GM21423 (cell line): ENCODE data around the gene EYA3.
"Not testable (repeated sequence)": the region's sequence is repeated elsewhere in the genome, so short reads cannot be mapped to it uniquely, and the experiment has no call there.

Experiments
- ATAC-seq: cut with Tn5 transposase; IDR thresholded peaks from one replicate; pipeline ENCODE4 v1.9.1; 2021; ENCODE audit warnings: mild to moderate bottlenecking, moderate library complexity; ENCODE audit not compliant: unreplicated experiment

The EYA3 gene

GRCh38 chr1:28032281-28032680, 56.1 kb downstream of the EYA3 start:
- ATAC-seq = no peak

DNA sequence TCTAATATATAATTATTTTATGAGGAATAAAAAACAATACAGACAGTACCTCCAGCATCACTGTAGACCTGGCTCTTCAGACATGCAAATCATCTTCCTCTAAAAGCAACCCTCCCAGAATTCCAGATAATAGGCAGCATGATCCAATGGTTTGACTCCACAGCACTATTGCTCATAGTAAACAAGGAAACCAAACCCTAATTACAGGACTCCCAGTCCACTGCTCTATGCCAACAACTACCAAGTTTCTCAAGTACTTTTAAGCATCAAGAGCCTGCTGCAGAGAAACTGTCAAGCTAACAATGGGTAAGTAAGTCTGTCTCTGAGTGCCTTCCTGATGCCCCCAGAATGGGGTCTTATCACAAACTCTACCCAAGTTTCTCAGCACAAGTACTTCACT, 57.2 kb downstream of the EYA3 start:
- no peak for ATAC-seq

- ATAC-seq = no peak
Measured at GRCh38 chr1:28028873-28029654, 59.3 kb downstream of the EYA3 start.

- ATAC-seq = no peak
Measured at GRCh38 chr1:28027660-28028059, 60.8 kb downstream of the EYA3 start.

DNA sequence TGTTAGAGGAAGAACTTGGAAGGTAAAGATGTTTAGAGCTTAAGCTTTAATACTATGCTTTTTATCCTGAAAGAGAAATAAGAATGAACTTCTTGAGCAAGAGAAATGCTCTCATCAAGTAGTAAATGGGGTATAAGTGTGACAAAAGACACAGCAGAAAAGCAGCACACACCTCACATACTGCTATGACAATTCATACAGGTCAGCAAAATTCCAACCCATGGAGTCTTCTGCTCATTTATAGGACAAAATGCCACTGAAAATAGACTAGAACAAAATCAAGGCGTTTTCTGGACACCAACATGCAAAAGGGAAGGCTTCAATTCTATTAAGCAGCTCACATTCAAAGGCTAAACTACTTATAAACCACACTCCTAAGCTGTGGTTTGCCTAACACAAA, 61.2 kb downstream of the EYA3 start:
- no peak for ATAC-seq

DNA sequence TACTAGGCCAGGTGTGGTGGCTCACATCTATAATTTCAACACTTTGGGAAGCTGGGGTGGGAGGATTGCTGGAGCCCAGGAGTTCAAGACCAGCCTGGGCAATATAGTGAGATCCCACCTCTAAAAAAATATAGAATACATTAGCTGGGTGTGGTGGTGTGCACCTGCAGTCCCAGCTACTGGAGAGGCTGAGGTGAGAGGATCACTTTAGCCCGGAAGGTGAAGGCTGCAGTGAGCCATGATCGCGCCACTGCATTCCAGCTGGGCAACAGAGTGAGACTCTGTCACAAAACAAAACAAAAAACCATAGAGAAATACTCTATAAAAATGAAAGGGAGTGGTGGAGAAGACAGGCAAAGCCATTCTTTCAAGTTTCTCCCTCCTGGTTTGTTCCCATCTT, 62.1 kb downstream of the EYA3 start:
- no peak for ATAC-seq

DNA sequence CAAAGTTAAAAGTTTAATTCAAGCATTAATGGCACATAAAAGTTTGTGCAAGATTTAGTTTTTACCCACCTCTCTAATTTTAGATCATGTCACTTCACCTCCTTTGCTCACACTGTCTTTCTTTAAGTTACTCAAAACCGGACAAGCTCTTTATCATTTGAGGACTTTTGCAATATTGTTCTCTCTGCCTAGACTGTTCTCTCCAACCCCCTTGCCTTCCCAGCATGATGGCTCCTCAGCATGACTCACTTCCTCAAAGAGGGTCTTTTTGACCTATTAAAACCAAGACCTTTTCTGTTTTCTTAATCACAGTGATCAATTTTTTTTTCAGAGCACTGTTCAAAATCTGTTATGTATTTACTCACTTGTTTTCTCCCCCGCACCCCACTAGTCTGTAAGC, 67.3 kb downstream of the EYA3 start:
- ATAC-seq = no peak

DNA sequence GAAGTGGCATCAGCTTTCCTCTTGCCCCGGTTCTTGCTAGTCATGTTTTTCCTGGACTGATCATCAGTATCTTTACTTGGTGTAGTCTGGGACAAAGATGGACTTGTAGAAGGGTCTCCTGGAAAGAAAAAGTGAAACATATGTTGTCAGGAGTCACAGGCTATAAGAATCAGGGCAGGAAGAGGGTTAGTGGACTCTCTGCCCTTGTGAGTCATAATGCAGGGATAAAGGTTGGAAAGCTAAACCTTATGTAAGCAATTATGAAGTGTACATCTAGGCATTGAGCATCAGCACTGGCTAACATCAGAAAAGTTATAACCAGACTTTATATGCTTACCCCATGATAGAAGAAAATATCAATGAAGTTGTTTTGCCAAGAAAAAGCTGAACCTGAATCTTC, 77.4 kb downstream of the EYA3 start:
- ATAC-seq = no peak

- not testable (repeated sequence) for ATAC-seq
Measured at GRCh38 chr1:28003117-28003516, 85.3 kb downstream of the EYA3 start.

DNA sequence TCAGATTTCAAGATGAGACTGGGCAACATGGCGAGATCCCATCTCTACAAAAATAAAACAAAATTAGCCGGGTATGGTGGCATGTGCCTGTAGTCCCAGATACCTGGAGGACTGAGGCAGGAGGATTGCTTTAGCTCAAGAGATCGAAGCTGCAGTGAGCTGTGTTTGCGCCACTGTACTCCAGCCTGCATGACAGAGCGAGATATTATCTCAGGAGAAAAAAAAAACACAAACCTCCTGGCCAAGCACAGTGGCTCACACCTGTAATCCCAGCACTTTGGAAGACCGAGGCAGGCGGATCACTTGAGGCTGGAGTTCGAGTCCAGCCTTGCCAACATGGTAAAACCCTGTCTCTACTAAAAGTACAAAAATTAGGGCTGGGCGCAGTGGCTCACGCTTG, 85.8 kb downstream of the EYA3 start:
- no peak for ATAC-seq

DNA sequence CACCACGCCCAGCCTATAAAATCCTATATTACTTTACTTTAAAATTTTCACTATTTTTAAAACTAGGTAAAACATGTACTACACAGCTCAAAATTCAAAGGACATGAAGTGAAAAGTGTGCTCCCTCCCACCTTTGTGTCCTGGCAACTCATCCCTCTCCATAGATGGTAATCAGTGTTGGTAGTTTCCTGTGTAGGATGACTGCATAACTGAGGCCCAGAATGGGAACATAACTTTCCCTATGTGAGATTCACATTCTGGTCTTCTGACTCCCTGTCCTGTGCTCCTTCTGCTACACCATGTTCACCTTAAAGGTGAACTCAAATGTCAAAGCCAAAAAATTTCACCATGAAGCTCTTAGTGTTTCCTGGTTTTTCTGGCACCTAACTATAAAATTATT, 89.4 kb downstream of the EYA3 start:
- ATAC-seq = no peak

- not testable (repeated sequence) for ATAC-seq
Measured at GRCh38 chr1:27994526-27994925, 93.9 kb downstream of the EYA3 start.

DNA sequence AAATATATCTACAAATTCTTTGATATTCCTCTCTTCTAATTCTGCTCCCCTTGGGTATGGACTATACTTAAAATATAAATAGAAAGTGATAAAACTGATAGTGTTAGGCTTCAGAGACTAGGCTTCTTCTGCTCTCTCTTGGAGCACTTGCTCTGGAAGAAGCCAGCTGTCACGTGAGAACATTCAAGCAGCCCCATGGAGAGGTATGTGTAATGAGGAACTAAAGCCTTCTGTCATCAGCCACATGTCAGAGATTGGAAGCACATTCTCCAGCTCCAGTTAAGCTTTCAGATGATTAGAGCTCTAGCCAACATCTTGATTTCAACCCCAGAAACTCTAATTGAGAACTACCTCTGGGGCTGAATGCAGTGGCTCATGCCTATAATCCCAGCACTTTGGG, 94.3 kb downstream of the EYA3 start:
- ATAC-seq = no peak

DNA sequence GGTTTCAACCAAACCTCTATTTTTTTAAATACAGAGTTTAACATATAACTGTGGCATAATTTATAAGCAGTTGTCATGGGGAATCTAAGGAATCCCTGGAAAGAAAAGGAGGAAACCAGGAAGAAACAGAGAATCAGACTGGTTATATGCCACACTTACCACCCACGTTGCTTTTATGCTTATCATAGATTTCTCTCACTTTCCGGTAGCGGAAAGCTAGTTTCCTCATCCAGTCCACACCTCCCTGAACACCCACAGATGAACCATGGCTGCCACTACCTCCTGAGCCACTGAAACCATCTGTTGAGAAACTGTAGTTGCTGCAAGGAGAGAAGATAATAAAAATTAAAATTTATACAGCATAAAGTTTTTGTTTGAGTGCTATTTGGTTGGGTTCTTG, 95.2 kb downstream of the EYA3 start:
- no peak for ATAC-seq

DNA sequence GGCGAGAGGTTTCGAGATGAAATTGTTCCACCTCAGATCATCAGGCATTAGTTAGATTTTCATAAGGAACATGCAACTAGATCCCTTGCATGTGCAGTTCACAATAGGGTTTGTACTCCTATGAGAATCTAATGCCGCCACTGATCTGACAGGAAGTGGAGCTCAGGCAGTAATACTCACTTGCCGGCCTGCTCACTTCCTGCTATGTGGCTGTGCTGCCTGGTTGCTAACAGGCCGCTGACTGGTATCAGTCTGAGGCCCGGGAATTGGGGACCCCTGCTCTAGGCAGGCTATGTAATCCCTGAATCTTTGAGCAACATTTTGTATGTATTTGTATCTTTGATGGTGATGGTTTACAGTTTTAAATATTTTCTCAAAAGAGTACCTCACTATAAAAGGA, 96.1 kb downstream of the EYA3 start:
- no peak for ATAC-seq

DNA sequence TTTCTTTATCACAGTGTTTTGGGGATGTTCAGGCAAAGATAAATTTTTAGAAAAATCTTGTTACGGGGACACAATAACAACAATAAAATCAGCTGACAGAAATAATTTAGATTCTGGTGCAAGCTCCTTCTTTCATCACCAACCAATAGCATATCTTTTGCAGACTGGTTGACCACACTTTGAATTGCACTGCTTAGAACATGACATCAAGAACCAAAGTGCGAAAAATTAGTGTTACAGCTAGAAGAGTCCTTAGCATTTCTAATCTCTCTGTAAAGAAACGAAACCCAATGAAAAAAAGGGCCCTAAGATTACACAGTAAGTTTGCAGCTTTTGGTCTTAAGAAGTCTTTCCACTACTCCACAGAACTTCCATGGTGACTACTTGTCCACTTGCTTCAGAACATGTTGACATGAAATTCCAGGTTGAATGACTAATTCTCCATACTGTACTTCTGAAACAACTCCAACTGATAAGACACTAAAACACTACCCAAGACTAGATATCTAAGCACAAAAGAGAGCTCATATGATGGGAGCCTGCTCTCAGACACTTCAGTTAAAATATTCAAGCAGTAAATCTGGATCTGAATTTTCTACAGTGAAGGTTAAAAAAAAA, 97.4 kb downstream of the EYA3 start:
- ATAC-seq = no peak

DNA sequence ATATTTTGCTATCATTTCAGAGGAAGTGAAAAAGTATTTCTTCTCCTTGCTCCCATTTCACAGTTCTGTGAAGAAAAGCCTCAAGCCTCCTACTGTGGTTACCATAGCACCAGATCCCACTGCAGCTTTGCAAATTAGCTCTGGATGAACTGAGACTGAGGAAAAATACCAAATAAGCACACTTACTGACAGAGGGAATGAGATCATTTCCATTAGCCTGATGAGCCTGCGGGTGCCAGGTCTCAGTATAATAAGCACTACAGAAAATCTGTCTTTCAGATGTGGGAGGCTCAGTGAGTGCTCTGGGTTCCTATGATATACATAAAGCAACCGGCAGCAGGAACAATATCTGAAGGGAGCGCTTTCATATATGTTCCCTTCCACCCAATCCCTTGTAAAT, 107.3 kb downstream of the EYA3 start:
- no peak for ATAC-seq

GRCh38 chr1:27980216-27980845, 108.1 kb downstream of the EYA3 start:
- no peak for ATAC-seq

GRCh38 chr1:27979859-27980201, 108.6 kb downstream of the EYA3 start:
- no peak for ATAC-seq

GRCh38 chr1:27979151-27979858, 109.1 kb downstream of the EYA3 start:
- no peak for ATAC-seq

DNA sequence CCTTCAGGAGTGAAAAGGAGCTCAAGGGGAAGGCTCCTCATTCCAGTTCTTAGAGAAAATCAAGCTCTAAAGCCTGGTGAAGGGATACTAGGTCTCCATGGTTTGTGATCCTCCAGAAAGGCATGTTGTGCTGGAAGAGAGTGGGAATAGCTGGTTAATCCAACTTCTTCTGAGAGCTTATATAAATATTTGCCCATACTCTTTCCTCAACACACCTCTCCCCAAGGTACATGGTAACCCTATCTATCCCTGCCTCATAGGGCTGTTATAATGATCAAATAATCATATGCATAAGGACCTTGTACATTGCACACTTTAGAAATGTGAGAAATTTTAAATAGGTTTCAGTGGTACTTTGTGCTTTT, 114.0 kb downstream of the EYA3 start:
- ATAC-seq = no peak
